Adrenal gland (tissue), 12 donors: ENCODE measurements around the gene APOL2. TPM values are rescaled to one million over a fixed set of nuclear protein-coding genes. Genes with fewer than 3 reads are reported as not detected.
A peak's percentile ranks its signal among the peaks of the same experiment; 100 is the strongest.
"Not testable (repeated sequence)": the region's sequence is repeated elsewhere in the genome, so short reads cannot be mapped to it uniquely, and the experiment has no call there.

Experiments used
- DNase-seq, 7 donors: peaks; one replicate each; pipeline ENCODE4 v3.0.0-alpha.2; 2019 to 2020
- H3K27ac ChIP-seq, 5 donors: fragments of 200-600 bp; sonication (generic) in 4 of 5; 1 replicate in 3 of 5; 2 replicates in 2 of 5; pipeline versions ENCODE4 v1.5.1 to v1.8.0; 2016 to 2020; ENCODE audit warnings: mild to moderate bottlenecking in 1 of 5
- H3K27me3 ChIP-seq: fragments of 200-600 bp; 2 replicates; pipeline ENCODE4 v1.8.0; 2021
- H3K36me3 ChIP-seq, 2 donors: fragments of 200-600 bp; replicated peaks in 1 of 2; 1 replicate in 1 of 2; 2 replicates in 1 of 2; pipeline versions ENCODE4 v1.5.1 to v1.8.0; 2018 to 2022
- H3K4me1 ChIP-seq, 2 donors: fragments of 200-600 bp; replicated peaks in 1 of 2; 1 replicate in 1 of 2; 2 replicates in 1 of 2; pipeline versions ENCODE4 v1.5.1 to v1.8.0; 2018 to 2021
- H3K4me3 ChIP-seq, 4 donors: fragments of 200-600 bp; sonication (generic) in 3 of 4; one replicate each; pipeline ENCODE4 v1.5.1; 2016 to 2018
- H3K9me3 ChIP-seq, 3 donors: fragments of 200-600 bp; sonication (generic) in 1 of 3; replicated peaks in 1 of 3; 1 replicate in 2 of 3; 2 replicates in 1 of 3; pipeline versions ENCODE4 v1.5.1 to v1.8.0; 2016 to 2021
- CTCF ChIP-seq, 6 experiments: fragments of 450-650 bp in 4 of 6; fragments of 200-600 bp in 2 of 6; sonication (generic) in 1 of 6; IDR thresholded peaks; 1 replicate in 5 of 6; 2 replicates in 1 of 6; pipeline versions ENCODE4 v1.5.1 to v1.8.0; 2016 to 2021; ENCODE audit warnings: antibody characterized with exemption in 6 of 6, mild to moderate bottlenecking in 2 of 6, moderate library complexity in 1 of 6
- POLR2A ChIP-seq, 2 donors: fragments of 450-650 bp; IDR thresholded peaks; one replicate each; pipeline ENCODE4 v1.6.1; 2017; ENCODE audit warnings: antibody characterized with exemption in 2 of 2, mild to moderate bottlenecking in 2 of 2, moderate library complexity in 1 of 2
- WGBS, 4 donors: extraction: QIAGEN DNeasy Blood & Tissue Kit in 2 of 4; methylation state at CpG; one replicate each; pipeline versions ENCODE4 v1.1.5 to v1.1.7; 2013 to 2017; 5-methylcytosine and 5-hydroxymethylcytosine counted together
- intact Hi-C, 2 donors: fragments of 100-400 bp; cut with DNase I; formaldehyde crosslinking; loops; one replicate each; pipeline versions ENCODE4 v1.14.1 to v1.15.0; 2022 to 2023
- polyA plus RNA-seq, 3 donors: library from polyadenylated mRNA; stranded (reverse); fragments of 200-250 nt in 2 of 3; fragments of 350-450 nt in 1 of 3; fragmentation: Illumina TruSeq in 1 of 3; extraction: RNeasy Lipid Tissue Mini Kit (QIAGEN cat#74804) in 1 of 3; gene quantifications; one replicate each; pipeline ENCODE4 v1.2.3, GENCODE V29; 2013 to 2014
- total RNA-seq, 9 donors: library from RNA; depleted of rRNA in 4 of 9; stranded (reverse); fragments of >200 nt in 4 of 9; fragments of 120-200 nt in 1 of 9; fragmentation: NEBNext Ultra II Directional in 1 of 9; extraction: Animal tissue kit (Norgen Biotek cat#: 25700) in 1 of 9; gene quantifications; one replicate each; pipeline versions ENCODE4 v1.1.0 to v1.2.4, GENCODE V29; 2013 to 2023
- donor health status: healthy with polysubstance abuse.
- donor health status: Bipolar disorder and iron deficiency.
- donor health status: DM: yes; HTN: yes; CAD: no.
- donor health status: DM: no; HTN: no; CAD: no.
- donor health status: DM: no; HTN: no; CAD: no.
- donor health status: DM: yes; HTN: yes; CAD: no.

Gene APOL2
- total and polyA plus RNA-seq, 12 donors = 16.1 to 73.8 (median 40.0) TPM

- Histone ChIP-seq H3K27me3 (no peaks in the 10 kb centered on the region), H3K36me3 (no peaks in the 10 kb centered on the region), H3K4me3 (no peak overlapping the region), H3K4me1 (peaks cover 4 to 30% of the 10 kb centered on the region in 2 donors), H3K9me3 (no peaks in the 10 kb centered on the region), H3K27ac (peak overlapping the region in 2 of 5 donors; percentile 44 to 77)
- intact Hi-C loops = no loop called here
- no peak for TF ChIP-seq CTCF (IDR thresholded peaks at IDR 0.05)
- TF ChIP-seq POLR2A (IDR thresholded peaks at IDR 0.05) = no peak
- 50 to 54% (median 54%) methylated on average over 15 to 16 of the region's 16 CpGs for WGBS, 4 donors
- peak in 2 of 7 donors; percentile 49 to 54 for DNase-seq
Observed at GRCh38 chr22:36258701-36259614, 19.6 kb upstream of the APOL2 start.

- intact Hi-C loops = no loop called here
- no peaks in the 10 kb centered on the region for H3K36me3 ChIP-seq
- TF ChIP-seq POLR2A (IDR thresholded peaks at IDR 0.05) (no peak), CTCF (IDR thresholded peaks at IDR 0.05) (no peak)
- H3K9me3 ChIP-seq = no peaks in the 10 kb centered on the region
- peak overlapping the region in 2 of 5 donors; percentile 44 for H3K27ac ChIP-seq
- H3K27me3 ChIP-seq = no peaks in the 10 kb centered on the region
- peak in 1 of 7 donors; percentile 36 for DNase-seq
- peaks cover 4 to 39% of the 10 kb centered on the region in 2 donors for H3K4me1 ChIP-seq
- WGBS, 4 donors = 86 to 90% (median 88%) methylated on average over 13 of the region's 13 CpGs
- no peak overlapping the region for H3K4me3 ChIP-seq
Observed at GRCh38 chr22:36257948-36258670, 18.8 kb upstream of the APOL2 start.

GRCh38 chr22:36257308-36257707, 18.0 kb upstream of the APOL2 start:
- H3K27ac ChIP-seq = no peak overlapping the region
- WGBS, 4 donors = 58 to 75% (median 68%) methylated on average over 6 to 8 of the region's 8 CpGs
- DNase-seq = peak in 1 of 7 donors; percentile 25
- no peak overlapping the region for H3K4me3 ChIP-seq
- intact Hi-C loops = no loop called here
- no peaks in the 10 kb centered on the region for H3K27me3 ChIP-seq
- TF ChIP-seq POLR2A (IDR thresholded peaks at IDR 0.05) = no peak
- TF ChIP-seq CTCF (IDR thresholded peaks at IDR 0.05) = no peak
- no peaks in the 10 kb centered on the region for H3K36me3 ChIP-seq
- H3K4me1 ChIP-seq = peaks cover 4 to 39% of the 10 kb centered on the region in 2 donors
- H3K9me3 ChIP-seq = no peaks in the 10 kb centered on the region

GRCh38 chr22:36256478-36256877, 17.2 kb upstream of the APOL2 start:
- no peak overlapping the region for H3K27ac ChIP-seq

GRCh38 chr22:36255572-36255971, 16.2 kb upstream of the APOL2 start:
- 71 to 78% methylated on average over 1 to 2 of the region's 5 CpGs; no CpG with 5 or more reads in 2 of the 4 donors for WGBS, 4 donors
- DNase-seq, H3K27me3 ChIP-seq, H3K36me3 ChIP-seq, intact Hi-C loops, H3K9me3 ChIP-seq: not testable (repeated sequence)
- Histone ChIP-seq H3K4me1 (peaks cover 4 to 39% of the 10 kb centered on the region in 2 donors), H3K4me3 (peak overlapping the region in 1 of 4 donors; percentile 20), H3K27ac (peak overlapping the region in 1 of 5 donors; percentile 66)

More at GRCh38 chr22:36256478-36256877, 17.2 kb upstream of the APOL2 start:
- peak in 1 of 7 donors; percentile 42 for DNase-seq
- intact Hi-C loops = no loop called here
- TF ChIP-seq CTCF (IDR thresholded peaks at IDR 0.05) (no peak), POLR2A (IDR thresholded peaks at IDR 0.05) (no peak)
- Histone ChIP-seq H3K4me3 (no peak overlapping the region), H3K4me1 (peaks cover 4 to 39% of the 10 kb centered on the region in 2 donors), H3K27me3 (no peaks in the 10 kb centered on the region), H3K36me3 (no peaks in the 10 kb centered on the region), H3K9me3 (no peaks in the 10 kb centered on the region)
- 86 to 95% (median 91%) methylated on average over 3 of the region's 3 CpGs for WGBS, 4 donors
